OCI-LY3 (cell line): ENCODE measurements around the gene INPP5E.

Experiments used
- H2AFZ ChIP-seq: fragments of 200-600, 300-600 bp; shearing (Covaris generic); 2 replicates; pipeline ENCODE4 v1.6.0; 2014; ENCODE audit warnings: antibody characterized with exemption, low read depth, low read length
- H3K27ac ChIP-seq: fragments of 200-600, 300-600 bp; sonication (generic); 2 replicates; pipeline ENCODE4 v1.5.1; 2014; ENCODE audit warnings: mild to moderate bottlenecking, low read length, moderate library complexity, mixed read lengths
- H3K27me3 ChIP-seq: fragments of 200-600, 300-600 bp; sonication (generic); 2 replicates; pipeline ENCODE4 v1.6.1; 2014; ENCODE audit warnings: low read depth, low read length, mixed read lengths
- H3K36me3 ChIP-seq: fragments of 200-600, 300-600 bp; sonication (generic); replicated peaks from 2 replicates; pipeline ENCODE3; 2014; ENCODE audit warnings: low read depth, low read length, mixed read lengths
- H3K4me1 ChIP-seq: fragments of 300-600, 200-600 bp; sonication (generic); 2 replicates; pipeline ENCODE4 v1.6.1; 2014; ENCODE audit warnings: low read length, mixed read lengths
- H3K4me2 ChIP-seq: fragments of 200-600, 300-600 bp; sonication (generic); 2 replicates; pipeline ENCODE4 v1.6.1; 2014; ENCODE audit warnings: low read length, mixed read lengths
- H3K4me3 ChIP-seq: fragments of 300-600, 200-600 bp; sonication (generic); 2 replicates; pipeline ENCODE4 v1.5.1; 2014; ENCODE audit warnings: antibody characterized with exemption, mild to moderate bottlenecking, low read length, moderate library complexity
- H3K79me2 ChIP-seq: fragments of 300-600, 200-600 bp; shearing (Covaris generic); 2 replicates; pipeline ENCODE4 v1.6.1; 2014; ENCODE audit warnings: mild to moderate bottlenecking, low read length, mixed read lengths
- H3K9ac ChIP-seq: fragments of 300-600, 200-600 bp; shearing (Covaris generic); 2 replicates; pipeline ENCODE4 v1.6.0; 2014; ENCODE audit warnings: mild to moderate bottlenecking, low read length, moderate library complexity
- H3K9me3 ChIP-seq: fragments of 200-600, 300-600 bp; shearing (Covaris generic); 2 replicates; pipeline ENCODE4 v1.6.1; 2014; ENCODE audit warnings: low read length, mixed read lengths; ENCODE audit not compliant: insufficient read depth
- H4K20me1 ChIP-seq: fragments of 200-600, 300-600 bp; sonication (generic); 2 replicates; pipeline ENCODE4 v1.6.1; 2016; ENCODE audit warnings: low read length, mixed read lengths; ENCODE audit not compliant: insufficient read depth
- EZH2phosphoT487 ChIP-seq: fragments of 200-600 bp; shearing (Covaris generic); IDR thresholded peaks from 2 replicates; pipeline ENCODE4 v1.6.1; 2018; ENCODE audit warnings: antibody characterized with exemption, mixed run types, low read depth
- TF ChIP-seq, protein P1 (sequence below): fragments of 200-600, 300-600 bp; sonication (generic); IDR thresholded peaks from 2 replicates; pipeline ENCODE4 v1.5.1; 2014; ENCODE audit warnings: antibody characterized with exemption, low read length, low read depth

Gene INPP5E

GRCh38 chr9:136381311-136381710 is 58.3 kb downstream of the INPP5E start:
- TF ChIP-seq EZH2phosphoT487 = no peak
- TF ChIP-seq, protein P1, sequence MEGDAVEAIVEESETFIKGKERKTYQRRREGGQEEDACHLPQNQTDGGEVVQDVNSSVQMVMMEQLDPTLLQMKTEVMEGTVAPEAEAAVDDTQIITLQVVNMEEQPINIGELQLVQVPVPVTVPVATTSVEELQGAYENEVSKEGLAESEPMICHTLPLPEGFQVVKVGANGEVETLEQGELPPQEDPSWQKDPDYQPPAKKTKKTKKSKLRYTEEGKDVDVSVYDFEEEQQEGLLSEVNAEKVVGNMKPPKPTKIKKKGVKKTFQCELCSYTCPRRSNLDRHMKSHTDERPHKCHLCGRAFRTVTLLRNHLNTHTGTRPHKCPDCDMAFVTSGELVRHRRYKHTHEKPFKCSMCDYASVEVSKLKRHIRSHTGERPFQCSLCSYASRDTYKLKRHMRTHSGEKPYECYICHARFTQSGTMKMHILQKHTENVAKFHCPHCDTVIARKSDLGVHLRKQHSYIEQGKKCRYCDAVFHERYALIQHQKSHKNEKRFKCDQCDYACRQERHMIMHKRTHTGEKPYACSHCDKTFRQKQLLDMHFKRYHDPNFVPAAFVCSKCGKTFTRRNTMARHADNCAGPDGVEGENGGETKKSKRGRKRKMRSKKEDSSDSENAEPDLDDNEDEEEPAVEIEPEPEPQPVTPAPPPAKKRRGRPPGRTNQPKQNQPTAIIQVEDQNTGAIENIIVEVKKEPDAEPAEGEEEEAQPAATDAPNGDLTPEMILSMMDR = no peak
- Histone ChIP-seq H3K9ac (no peak overlapping the region), H2AFZ (no peak overlapping the region), H3K4me1 (no peaks in the 10 kb centered on the region), H3K27me3 (no peaks in the 10 kb centered on the region), H3K4me3 (no peak overlapping the region), H4K20me1 (no peaks in the 10 kb centered on the region), H3K27ac (no peak overlapping the region), H3K9me3 (no peaks in the 10 kb centered on the region), H3K79me2 (no peaks in the 10 kb centered on the region), H3K36me3 (peaks cover 35% of the 10 kb centered on the region), H3K4me2 (no peak overlapping the region)

- H3K4me2 ChIP-seq = no peak overlapping the region
- H2AFZ ChIP-seq = no peak overlapping the region
- TF ChIP-seq EZH2phosphoT487 = no peak
- TF ChIP-seq, protein P1 = no peak
- H3K27ac ChIP-seq = no peak overlapping the region
- H3K27me3 ChIP-seq = no peaks in the 10 kb centered on the region
- no peaks in the 10 kb centered on the region for H3K4me1 ChIP-seq
- H3K9ac ChIP-seq = no peak overlapping the region
- peaks cover 28% of the 10 kb centered on the region for H3K36me3 ChIP-seq
- H3K9me3 ChIP-seq = no peaks in the 10 kb centered on the region
- no peaks in the 10 kb centered on the region for H3K79me2 ChIP-seq
- H3K4me3 ChIP-seq = no peak overlapping the region
- no peaks in the 10 kb centered on the region for H4K20me1 ChIP-seq
Measured at GRCh38 chr9:136380381-136380780, 59.3 kb downstream of the INPP5E start.

GRCh38 chr9:136379891-136380290 is 59.8 kb downstream of the INPP5E start:
- H3K36me3 ChIP-seq = peaks cover 24% of the 10 kb centered on the region
- H3K27me3 ChIP-seq = no peaks in the 10 kb centered on the region
- no peak overlapping the region for H3K4me2 ChIP-seq
- TF ChIP-seq, protein P1 = no peak
- no peak for TF ChIP-seq EZH2phosphoT487
- no peak overlapping the region for H2AFZ ChIP-seq
- H3K27ac ChIP-seq = no peak overlapping the region
- no peak overlapping the region for H3K9ac ChIP-seq
- no peaks in the 10 kb centered on the region for H3K9me3 ChIP-seq
- H3K4me1 ChIP-seq = no peaks in the 10 kb centered on the region
- no peak overlapping the region for H3K4me3 ChIP-seq
- H3K79me2 ChIP-seq = no peaks in the 10 kb centered on the region
- no peaks in the 10 kb centered on the region for H4K20me1 ChIP-seq

DNA sequence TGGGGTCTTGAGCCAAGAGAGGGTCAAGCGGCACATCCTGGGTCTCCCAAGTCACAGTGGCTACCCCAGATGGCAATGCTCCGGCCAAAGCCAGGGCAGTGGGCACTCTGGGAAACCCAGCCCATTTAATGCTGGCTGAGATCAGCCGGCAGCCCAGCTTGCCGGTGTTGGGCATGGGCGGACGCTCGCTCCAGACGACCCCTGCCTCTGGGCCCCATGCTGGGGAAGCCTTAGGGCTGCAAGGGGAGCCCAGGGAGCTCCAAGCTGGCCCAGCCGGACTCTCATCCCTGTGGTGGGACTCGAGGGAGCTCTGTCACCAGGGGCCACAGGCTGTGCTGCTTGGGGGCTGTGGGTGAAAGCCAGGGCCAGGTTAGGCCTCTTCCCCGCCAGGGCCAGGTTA is 60.2 kb downstream of the INPP5E start:
- H3K27ac ChIP-seq = no peak overlapping the region
- peaks cover 20% of the 10 kb centered on the region for H3K36me3 ChIP-seq

More for the DNA sequence above, 60.2 kb downstream of the INPP5E start:
- Histone ChIP-seq H2AFZ (no peak overlapping the region), H3K27me3 (no peaks in the 10 kb centered on the region), H4K20me1 (no peaks in the 10 kb centered on the region), H3K4me3 (no peak overlapping the region), H3K9me3 (no peaks in the 10 kb centered on the region), H3K79me2 (no peaks in the 10 kb centered on the region), H3K4me1 (no peaks in the 10 kb centered on the region), H3K9ac (no peak overlapping the region), H3K4me2 (no peak overlapping the region)
- TF ChIP-seq, protein P1 = no peak
- TF ChIP-seq EZH2phosphoT487 = no peak
